HG02970 (cell line): Measurements from ENCODE around the gene IGLL1.

ENCODE experiments used
- ATAC-seq: cut with Tn5 transposase; IDR thresholded peaks from one replicate; pipeline ENCODE4 v1.9.1; 2021; ENCODE audit warnings: mild to moderate bottlenecking, moderate library complexity, moderate number of reproducible peaks; ENCODE audit not compliant: unreplicated experiment, low FRiP score

IGLL1 gene

GRCh38 chr22:23531283-23531956 is 48.7 kb downstream of the IGLL1 start:
- ATAC-seq = no peak

- ATAC-seq = no peak
Measured at GRCh38 chr22:23530766-23531282, 49.3 kb downstream of the IGLL1 start.

GRCh38 chr22:23530106-23530505 is 50.0 kb downstream of the IGLL1 start:
- no peak for ATAC-seq

GRCh38 chr22:23529166-23530103 is 50.7 kb downstream of the IGLL1 start:
- no peak for ATAC-seq

GRCh38 chr22:23527971-23528740 is 51.9 kb downstream of the IGLL1 start:
- ATAC-seq = no peak

GRCh38 chr22:23526596-23527316 is 53.3 kb downstream of the IGLL1 start:
- ATAC-seq = no peak

- no peak for ATAC-seq
Measured at GRCh38 chr22:23525510-23525909, 54.6 kb downstream of the IGLL1 start.

- no peak for ATAC-seq
Measured at GRCh38 chr22:23524226-23524625, 55.9 kb downstream of the IGLL1 start.

GRCh38 chr22:23523713-23524112 is 56.4 kb downstream of the IGLL1 start:
- ATAC-seq = no peak
